MCF 10A (cell line): ENCODE data around the gene GPR155. TPM values are rescaled to one million over a fixed set of nuclear protein-coding genes. Genes with fewer than 3 reads are reported as not detected.

ENCODE experiments used
- BruUV-seq: library from RNA; stranded (reverse); fragments of 400-500 nt; replicated peaks from 2 replicates; lab custom pipeline; 2021; lab: Mats Ljungman, UMichigan
- CTCF ChIA-PET: fragments of 300-600 bp; sonication (Branson Sonifier 250); formaldehyde crosslinking; extraction: SDS; loops from one replicate; lab custom pipeline; 2021; ENCODE audit warnings: antibody characterized with exemption, inconsistent platforms; lab: Yijun Ruan, JAX
- POLR2A ChIA-PET: fragments of 300-600, 350-650 bp; sonication (Branson Sonifier 250); formaldehyde crosslinking; extraction: SDS; loops from one replicate; lab custom pipeline; 2020; ENCODE audit warnings: antibody characterized with exemption, inconsistent platforms; lab: Yijun Ruan, JAX
- DNase-seq: peaks from one replicate; pipeline ENCODE4 v3.0.0-alpha.2; 2018; ENCODE audit not compliant: unreplicated experiment
- H3K27ac Mint-ChIP-seq: one replicate; pipeline ENCODE4 v1.8.0; 2022; ENCODE audit warnings: mild to moderate bottlenecking, low read depth, mixed read lengths; ENCODE audit not compliant: unreplicated experiment
- H3K27me3 Mint-ChIP-seq: one replicate; pipeline ENCODE4 v1.8.0; 2022; ENCODE audit warnings: mixed read lengths; ENCODE audit not compliant: insufficient read depth, unreplicated experiment
- H3K36me3 Mint-ChIP-seq: one replicate; pipeline ENCODE4 v1.8.0; 2022; ENCODE audit warnings: mild to moderate bottlenecking, moderate library complexity, mixed read lengths; ENCODE audit not compliant: insufficient read depth, unreplicated experiment
- H3K4me1 Mint-ChIP-seq: one replicate; pipeline ENCODE4 v1.8.0; 2022; ENCODE audit warnings: mixed read lengths; ENCODE audit not compliant: insufficient read depth, unreplicated experiment
- H3K4me3 Mint-ChIP-seq: one replicate; pipeline ENCODE4 v1.8.0; 2022; ENCODE audit warnings: mild to moderate bottlenecking, moderate library complexity, mixed read lengths; ENCODE audit not compliant: unreplicated experiment
- H3K9me3 Mint-ChIP-seq: one replicate; pipeline ENCODE4 v1.8.0; 2022; ENCODE audit warnings: mixed read lengths; ENCODE audit not compliant: unreplicated experiment
- intact Hi-C: fragments of 100-400 bp; cut with micrococcal nuclease; formaldehyde crosslinking; loops from 2 replicates; pipeline ENCODE4 v1.14.1; 2022
- total RNA-seq: library from RNA; stranded (reverse); gene quantifications from 2 replicates; pipeline ENCODE4 v1.2.3, GENCODE V29; 2022
- TF ChIP-seq, protein P1 (sequence below): fragments of 200-600 bp; IDR thresholded peaks from one replicate; pipeline ENCODE4 v1.8.0; 2022; ENCODE audit warnings: antibody characterized with exemption, mild to moderate bottlenecking; ENCODE audit not compliant: unreplicated experiment

Gene GPR155
- total RNA-seq, 1 experiment from 2014 or later = 1.9 TPM

DNA sequence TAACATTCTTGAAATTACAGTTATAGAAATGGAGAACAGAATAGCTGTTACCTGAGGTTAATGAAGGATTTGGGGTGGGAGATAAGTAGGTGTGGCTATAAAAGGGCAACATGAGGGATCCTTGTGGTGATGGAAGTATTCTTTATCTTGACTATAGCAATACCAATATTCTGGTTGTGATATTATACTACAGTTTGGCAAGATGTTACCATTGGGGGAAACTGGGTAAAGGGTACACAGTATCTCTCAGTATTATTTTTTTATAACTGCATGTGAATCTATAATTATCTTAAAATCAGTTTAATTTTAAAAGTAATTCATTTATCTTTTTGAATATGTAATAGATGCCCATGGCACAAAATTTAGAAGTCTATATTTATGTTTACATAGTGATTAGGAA lies 83.2 kb downstream of the GPR155 start:
- TF ChIP-seq, protein P1, sequence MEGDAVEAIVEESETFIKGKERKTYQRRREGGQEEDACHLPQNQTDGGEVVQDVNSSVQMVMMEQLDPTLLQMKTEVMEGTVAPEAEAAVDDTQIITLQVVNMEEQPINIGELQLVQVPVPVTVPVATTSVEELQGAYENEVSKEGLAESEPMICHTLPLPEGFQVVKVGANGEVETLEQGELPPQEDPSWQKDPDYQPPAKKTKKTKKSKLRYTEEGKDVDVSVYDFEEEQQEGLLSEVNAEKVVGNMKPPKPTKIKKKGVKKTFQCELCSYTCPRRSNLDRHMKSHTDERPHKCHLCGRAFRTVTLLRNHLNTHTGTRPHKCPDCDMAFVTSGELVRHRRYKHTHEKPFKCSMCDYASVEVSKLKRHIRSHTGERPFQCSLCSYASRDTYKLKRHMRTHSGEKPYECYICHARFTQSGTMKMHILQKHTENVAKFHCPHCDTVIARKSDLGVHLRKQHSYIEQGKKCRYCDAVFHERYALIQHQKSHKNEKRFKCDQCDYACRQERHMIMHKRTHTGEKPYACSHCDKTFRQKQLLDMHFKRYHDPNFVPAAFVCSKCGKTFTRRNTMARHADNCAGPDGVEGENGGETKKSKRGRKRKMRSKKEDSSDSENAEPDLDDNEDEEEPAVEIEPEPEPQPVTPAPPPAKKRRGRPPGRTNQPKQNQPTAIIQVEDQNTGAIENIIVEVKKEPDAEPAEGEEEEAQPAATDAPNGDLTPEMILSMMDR = no peak
- Mint-ChIP-seq H3K36me3 (peaks cover 24% of the 10 kb centered on the region), H3K27ac (no peak overlapping the region), H3K4me1 (peaks cover under 1% of the 10 kb centered on the region), H3K27me3 (no peaks in the 10 kb centered on the region), H3K9me3 (no peaks in the 10 kb centered on the region), H3K4me3 (no peak overlapping the region)
- intact Hi-C loops = no loop called here
- POLR2A ChIA-PET = interaction anchor here (0.7 kb wide), 1 partner anchor 1639 kb away, joined by 3 read pairs; no protein-coding TSS in a partner anchor
- CTCF ChIA-PET = no interaction called here
- BruUV-seq = no TSS peak
- no peak for DNase-seq

DNA sequence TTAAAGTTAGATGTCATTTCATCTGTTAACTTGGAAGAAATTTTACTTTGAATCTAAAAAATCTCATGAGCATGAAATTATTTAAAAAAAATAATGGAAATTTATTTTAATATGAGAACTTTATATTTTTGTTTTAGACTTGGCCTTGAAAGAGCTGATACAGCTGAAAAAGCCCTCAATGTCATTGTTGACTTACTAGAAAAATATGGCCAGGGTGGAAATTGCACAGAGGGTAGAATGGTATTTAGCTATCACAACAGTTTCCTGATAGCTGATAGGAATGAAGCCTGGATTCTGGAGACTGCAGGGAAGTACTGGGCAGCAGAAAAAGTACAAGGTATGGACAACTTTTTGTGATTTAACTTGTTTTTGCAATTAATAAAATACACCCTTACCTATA lies 86.0 kb downstream of the GPR155 start:
- peaks cover 24% of the 10 kb centered on the region for H3K36me3 Mint-ChIP-seq
- intact Hi-C loops = no loop called here
- no TSS peak for BruUV-seq
- no peak for DNase-seq
- H3K9me3 Mint-ChIP-seq = no peaks in the 10 kb centered on the region
- TF ChIP-seq, protein P1 = no peak
- H3K4me3 Mint-ChIP-seq = no peak overlapping the region
- peaks cover 9% of the 10 kb centered on the region for H3K4me1 Mint-ChIP-seq
- no peaks in the 10 kb centered on the region for H3K27me3 Mint-ChIP-seq
- CTCF ChIA-PET = interaction anchor here (1.5 kb wide), 1 partner anchor 59 kb away, joined by 3 read pairs; no protein-coding TSS in a partner anchor
- no peak overlapping the region for H3K27ac Mint-ChIP-seq
- POLR2A ChIA-PET = no interaction called here

DNA sequence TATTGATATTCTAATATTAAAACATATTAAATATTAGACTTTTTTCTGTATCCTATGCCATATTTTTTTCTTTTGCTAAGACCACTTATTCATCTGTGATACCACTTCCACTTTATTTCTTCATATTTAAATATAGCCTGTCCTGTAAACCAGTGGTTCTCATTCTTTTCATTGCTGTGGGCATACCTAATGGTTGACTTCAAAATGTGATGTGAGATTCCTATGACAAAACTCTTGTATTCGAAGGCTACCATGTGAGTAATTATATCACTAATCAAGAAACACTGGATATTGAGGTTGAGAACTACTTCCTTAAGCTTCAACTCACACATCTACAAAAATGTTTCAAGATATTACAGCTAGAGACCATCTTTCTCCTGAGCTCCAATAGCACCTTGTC lies 87.7 kb downstream of the GPR155 start:
- no peak for DNase-seq
- intact Hi-C loops = no loop called here
- POLR2A ChIA-PET = interaction anchor here (0.6 kb wide), 1 partner anchor 452 kb away, joined by 3 read pairs; no protein-coding TSS in a partner anchor
- Mint-ChIP-seq H3K4me3 (no peak overlapping the region), H3K36me3 (peaks cover 23% of the 10 kb centered on the region), H3K9me3 (no peaks in the 10 kb centered on the region), H3K27ac (no peak overlapping the region), H3K27me3 (no peaks in the 10 kb centered on the region), H3K4me1 (peaks cover 9% of the 10 kb centered on the region)
- TF ChIP-seq, protein P1 = no peak
- BruUV-seq = no TSS peak
- CTCF ChIA-PET = no interaction called here

DNA sequence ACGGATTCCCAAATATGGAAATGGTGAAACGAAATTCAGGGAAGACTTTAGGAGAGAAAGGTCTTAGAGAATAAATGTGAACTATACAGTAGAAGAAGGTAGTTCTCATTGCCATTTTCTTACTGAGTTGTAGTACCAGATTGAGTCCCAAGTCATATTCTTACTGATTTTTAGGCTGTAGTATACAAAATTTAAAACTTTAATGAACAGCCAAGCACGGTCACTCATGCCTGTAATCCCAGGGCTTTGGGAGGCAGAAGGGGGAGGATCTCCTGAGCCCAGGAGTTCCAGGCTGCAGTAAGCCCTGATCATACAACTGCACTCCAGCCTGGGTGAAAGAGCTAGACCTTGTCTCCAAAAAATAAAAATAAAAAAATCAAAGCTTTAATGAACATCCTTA lies 89.1 kb downstream of the GPR155 start:
- H3K4me1 Mint-ChIP-seq = peaks cover 12% of the 10 kb centered on the region
- POLR2A ChIA-PET = interaction anchor here (0.6 kb wide), 1 partner anchor 16 kb away, joined by 3 read pairs; no protein-coding TSS in a partner anchor

More for the DNA sequence above, 89.1 kb downstream of the GPR155 start:
- Mint-ChIP-seq H3K9me3 (no peaks in the 10 kb centered on the region), H3K27ac (peak overlapping the region; percentile 49), H3K4me3 (no peak overlapping the region), H3K27me3 (no peaks in the 10 kb centered on the region), H3K36me3 (peaks cover 16% of the 10 kb centered on the region)
- CTCF ChIA-PET = no interaction called here
- DNase-seq = no peak
- BruUV-seq = no TSS peak
- intact Hi-C loops = no loop called here
- TF ChIP-seq, protein P1 = no peak
